Fibroblast of skin of right quadriceps (primary cell): Measurements from ENCODE around the gene ARCN1.
"Not testable (repeated sequence)": the region's sequence is repeated elsewhere in the genome, so short reads cannot be mapped to it uniquely, and the experiment has no call there.

Source experiments
- DNase-seq: peaks from one replicate; pipeline ENCODE4 v3.0.0-alpha.2; 2013

ARCN1 gene

GRCh38 chr11:118544647-118545010, 27.6 kb upstream of the ARCN1 start:
- DNase-seq = no peak

DNA sequence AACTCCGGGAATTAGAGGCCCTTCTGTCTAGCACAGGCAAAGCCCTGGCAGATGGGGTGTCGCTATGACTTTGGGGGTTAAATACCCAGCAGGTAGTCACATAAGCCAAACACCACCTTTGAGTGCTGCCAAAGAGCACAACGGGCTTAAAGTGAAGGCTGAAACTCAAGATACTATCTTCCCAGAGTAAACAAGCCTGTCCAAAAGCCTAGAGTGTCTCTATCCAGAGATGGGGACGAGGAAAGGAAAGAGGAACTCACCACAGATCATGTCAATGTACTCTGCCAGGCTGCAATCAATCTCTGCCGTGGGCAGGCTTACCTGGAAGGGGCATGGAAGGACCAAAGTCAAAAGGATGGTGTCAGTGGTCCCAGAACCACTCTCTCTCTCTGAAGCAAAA, 26.7 kb upstream of the ARCN1 start:
- DNase-seq = no peak

DNA sequence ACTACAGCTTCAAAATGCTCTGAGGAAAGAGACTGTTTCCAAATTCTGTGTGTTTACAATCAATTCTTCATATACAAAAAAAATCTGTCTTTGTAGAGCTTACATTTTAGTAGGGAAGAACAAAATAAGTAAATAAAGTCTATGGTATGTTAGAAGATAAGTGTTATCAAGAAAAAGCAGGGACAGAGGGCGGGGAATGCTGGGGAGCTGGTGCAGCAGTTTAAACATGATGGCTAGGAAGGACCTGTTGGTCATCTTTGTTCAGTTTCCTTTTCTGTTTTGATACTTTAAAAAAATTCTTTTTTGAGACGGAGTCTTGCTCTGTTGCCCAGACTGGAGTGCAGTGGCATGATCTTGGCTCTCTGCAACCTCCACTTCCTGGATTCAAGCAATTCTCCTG, 25.1 kb upstream of the ARCN1 start:
- no peak for DNase-seq

DNA sequence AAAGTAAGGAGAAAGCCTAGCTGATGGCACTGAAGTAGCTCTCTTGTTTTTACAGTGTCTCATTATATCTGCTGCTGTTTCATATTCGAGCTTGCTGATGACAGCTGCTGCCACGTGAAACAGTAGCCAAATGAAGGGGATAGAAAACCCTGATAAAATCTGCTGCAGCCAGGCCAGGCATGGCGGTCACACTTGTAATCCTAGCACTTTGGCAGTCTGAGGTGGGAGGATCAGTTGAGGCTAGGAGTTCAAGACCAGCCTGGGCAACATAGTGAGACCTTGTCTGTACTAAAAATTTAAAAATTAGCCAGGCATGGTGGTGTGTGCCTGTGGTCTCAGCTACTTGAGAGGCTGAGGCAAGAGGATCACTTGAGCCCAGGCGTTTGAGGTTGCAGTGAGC, 19.9 kb upstream of the ARCN1 start:
- DNase-seq = no peak

DNA sequence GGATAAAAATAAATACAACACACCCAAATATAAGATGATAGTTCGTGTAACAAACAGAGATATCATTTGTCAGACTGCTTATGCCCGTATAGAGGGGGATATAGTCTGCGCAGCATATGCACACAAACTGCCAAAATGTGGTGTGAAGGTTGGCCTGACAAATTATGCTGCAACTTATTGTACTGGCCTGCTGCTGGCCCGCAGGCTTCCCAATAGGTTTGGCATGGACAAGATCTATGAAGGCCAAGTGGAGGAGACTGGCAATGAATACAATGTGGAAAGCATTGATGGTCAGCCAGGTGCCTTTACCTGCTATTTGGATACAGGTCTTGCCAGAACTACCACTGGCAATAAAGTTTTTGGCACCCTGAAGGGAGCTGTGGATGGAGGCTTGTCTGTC, 11.4 kb upstream of the ARCN1 start:
- DNase-seq = no peak

GRCh38 chr11:118565051-118565450, 7.2 kb upstream of the ARCN1 start:
- peak; percentile 7 for DNase-seq

GRCh38 chr11:118569670-118570069, 2.5 kb upstream of the ARCN1 start:
- DNase-seq = no peak

DNA sequence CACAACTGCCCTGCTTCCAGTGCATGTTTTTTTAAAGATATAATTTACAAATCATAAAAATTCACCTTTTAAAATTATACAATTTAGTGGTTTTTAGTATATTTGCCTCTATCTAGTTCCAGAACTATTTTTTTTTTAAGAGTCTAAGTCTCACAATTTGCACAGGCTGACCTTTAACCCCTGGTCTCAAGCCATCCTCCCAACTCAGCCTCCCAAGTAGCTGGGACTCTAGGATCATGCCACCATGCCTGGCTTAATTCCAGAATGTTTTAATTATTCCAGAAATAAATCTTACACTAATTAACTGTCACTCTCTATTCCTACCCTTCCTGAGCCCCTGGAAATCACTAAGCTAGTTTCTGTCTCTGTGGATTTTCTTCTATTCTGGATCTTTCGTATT, 1.4 kb upstream of the ARCN1 start:
- DNase-seq = no peak

DNA sequence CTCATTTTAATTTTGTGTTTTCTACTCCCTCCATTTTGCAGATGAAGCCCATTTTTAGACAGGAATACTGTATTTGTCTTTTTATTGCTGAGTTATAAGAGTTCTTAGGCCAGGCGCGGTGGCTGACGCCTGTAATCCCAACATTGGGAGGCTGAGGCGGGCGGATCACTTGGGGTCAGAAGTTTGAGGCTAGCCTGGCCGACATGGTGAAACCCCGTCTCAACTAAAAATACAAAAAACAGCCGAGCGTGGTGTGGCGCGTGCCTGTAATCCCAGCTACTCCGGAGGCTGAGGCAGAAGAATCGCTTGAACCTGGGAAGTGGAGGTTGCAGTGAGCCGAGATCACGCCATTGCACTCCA, 528 bp upstream of the ARCN1 start:
- peak; percentile 11 for DNase-seq

- peak; percentile 57 for DNase-seq
Observed at GRCh38 chr11:118572981-118573550, 857 bp downstream of the ARCN1 start.

- no peak for DNase-seq
Observed at GRCh38 chr11:118574636-118575035, 2.4 kb downstream of the ARCN1 start.

GRCh38 chr11:118577995-118578394, 5.8 kb downstream of the ARCN1 start:
- not testable (repeated sequence) for DNase-seq

- DNase-seq = no peak
Observed at GRCh38 chr11:118581057-118581456, 8.8 kb downstream of the ARCN1 start.

DNA sequence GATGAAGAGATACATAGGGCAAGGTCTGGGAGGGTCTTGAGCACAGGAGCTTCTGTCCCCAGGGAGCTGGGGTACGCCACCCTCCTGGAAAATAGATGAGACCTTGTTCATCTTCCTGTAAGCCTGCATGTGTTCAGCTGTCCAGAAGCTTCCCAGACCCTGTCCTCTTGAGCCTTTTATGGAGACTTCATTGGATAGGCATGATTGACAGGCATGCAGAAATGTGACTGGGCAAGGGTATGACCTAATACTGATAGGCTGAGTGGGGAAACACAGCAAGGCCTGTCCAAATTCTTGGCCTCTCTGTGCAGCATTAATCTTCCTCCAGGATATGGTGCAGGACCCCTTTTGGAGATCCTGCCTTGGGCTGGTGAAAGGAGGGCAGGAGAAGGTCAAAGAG, 15.7 kb downstream of the ARCN1 start:
- no peak for DNase-seq

- no peak for DNase-seq
Observed at GRCh38 chr11:118592616-118593367, 20.6 kb downstream of the ARCN1 start.

- DNase-seq = peak; percentile 44
Observed at GRCh38 chr11:118594984-118595383, 22.8 kb downstream of the ARCN1 start.

GRCh38 chr11:118596224-118597146, 24.3 kb downstream of the ARCN1 start:
- no peak for DNase-seq

GRCh38 chr11:118597556-118597955, 25.3 kb downstream of the ARCN1 start:
- DNase-seq = no peak

GRCh38 chr11:118602331-118602730, 30.1 kb downstream of the ARCN1 start:
- DNase-seq = no peak

DNA sequence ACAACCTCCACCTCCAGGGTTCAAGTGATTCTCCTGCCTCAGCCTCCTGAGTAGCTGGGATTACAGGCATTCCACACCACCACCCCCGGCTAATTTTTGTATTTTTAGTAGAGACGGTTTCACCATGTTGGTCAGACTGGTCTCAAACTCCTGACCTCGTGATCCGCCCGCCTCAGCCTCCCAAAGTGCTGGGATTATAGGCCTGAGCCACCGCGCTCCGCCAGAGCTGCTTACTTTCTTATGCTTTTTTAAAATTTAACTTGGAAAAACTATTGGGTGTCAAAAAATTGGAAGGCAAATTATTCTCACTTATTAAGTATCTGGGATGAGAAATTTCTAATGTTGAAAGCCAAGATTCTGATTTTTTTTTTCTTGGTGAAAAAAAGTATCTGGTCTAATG, 31.5 kb downstream of the ARCN1 start:
- not testable (repeated sequence) for DNase-seq

GRCh38 chr11:118604566-118604965, 32.4 kb downstream of the ARCN1 start:
- no peak for DNase-seq

- peak; percentile 93 for DNase-seq
Observed at GRCh38 chr11:118605116-118605867, 33.1 kb downstream of the ARCN1 start.

DNA sequence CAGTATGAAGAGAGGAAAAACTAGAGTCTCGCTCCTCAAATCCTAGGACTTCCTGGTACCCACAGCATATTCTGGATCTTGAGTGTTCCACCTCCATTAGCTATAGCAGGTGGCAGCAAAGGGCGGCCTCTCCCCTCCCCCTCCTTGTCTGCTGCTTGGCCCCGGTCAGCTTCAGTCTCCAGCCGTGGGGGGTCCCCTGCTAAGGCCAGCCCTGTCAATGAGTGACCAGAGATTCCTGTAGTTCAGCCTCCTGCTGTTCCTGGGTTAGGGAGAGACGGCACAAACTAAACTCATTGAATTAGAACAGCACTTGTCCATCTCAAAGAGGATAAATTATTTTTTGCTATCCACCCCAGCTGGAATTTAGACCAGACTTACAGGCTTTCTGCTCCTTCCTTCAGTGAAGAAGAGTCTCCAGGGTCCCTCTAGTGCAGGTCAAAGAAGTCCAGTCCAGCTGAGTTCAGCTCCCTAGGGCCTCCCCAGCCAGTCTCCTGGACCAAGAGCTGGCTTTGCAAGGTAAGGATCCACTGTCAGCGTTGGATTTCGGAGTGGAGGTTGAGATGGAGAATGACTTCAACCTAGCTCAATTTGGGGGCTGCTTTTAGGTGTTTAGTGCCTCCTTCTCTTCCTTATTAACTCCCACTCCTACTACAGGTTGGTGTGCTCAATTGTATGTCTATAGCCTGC, 34.1 kb downstream of the ARCN1 start:
- DNase-seq = no peak
